Neural cell (in vitro differentiated cells): Measurements from ENCODE around the gene UBE2QL1. TPM values are rescaled to one million over a fixed set of nuclear protein-coding genes. Genes with fewer than 3 reads are reported as not detected.

ENCODE experiments used
- H2AFZ ChIP-seq: fragments of 200-600, 300-800 bp; sonication (generic), shearing (Covaris generic); 2 replicates; pipeline ENCODE4 v1.6.0; 2014; ENCODE audit warnings: low read depth, mild to moderate bottlenecking, antibody characterized with exemption, low read length, moderate library complexity
- H3F3A ChIP-seq: fragments of 200-600 bp; shearing (Covaris generic); 2 replicates; pipeline ENCODE4 v1.6.1; 2016; ENCODE audit warnings: mild to moderate bottlenecking, moderate library complexity, mixed read lengths, antibody characterized with exemption, low read length; ENCODE audit not compliant: insufficient read depth, poor library complexity, severe bottlenecking
- H3K27ac ChIP-seq: fragments of 200-600, 300-800 bp; sonication (generic), shearing (Covaris generic); 2 replicates; pipeline ENCODE4 v1.5.1; 2014; ENCODE audit warnings: mild to moderate bottlenecking, low read length, moderate library complexity
- H3K27me3 ChIP-seq: fragments of 300-800, 200-600 bp; sonication (generic), shearing (Covaris generic); 2 replicates; pipeline ENCODE4 v1.6.0; 2014; ENCODE audit warnings: mild to moderate bottlenecking, low read depth, low read length, moderate library complexity; ENCODE audit not compliant: insufficient read depth
- H3K36me3 ChIP-seq: fragments of 300-800, 200-600 bp; sonication (generic), shearing (Covaris generic); 2 replicates; pipeline ENCODE4 v1.5.1; 2014; ENCODE audit warnings: mild to moderate bottlenecking, antibody characterized with exemption, low read length, moderate library complexity; ENCODE audit not compliant: insufficient read depth
- H3K4me2 ChIP-seq: fragments of 300-800, 200-600 bp; sonication (generic), shearing (Covaris generic); 2 replicates; pipeline ENCODE4 v1.6.0; 2014; ENCODE audit warnings: mild to moderate bottlenecking, low read length
- H3K4me3 ChIP-seq: fragments of 300-800, 200-600 bp; sonication (generic), shearing (Covaris generic); 2 replicates; pipeline ENCODE4 v1.5.1; 2014; ENCODE audit warnings: mild to moderate bottlenecking, low read length, moderate library complexity
- H3K79me2 ChIP-seq: fragments of 200-600 bp; shearing (Covaris generic); replicated peaks from 2 replicates; pipeline ENCODE4 v1.6.0; 2014; ENCODE audit warnings: mild to moderate bottlenecking, low read length, moderate library complexity; ENCODE audit not compliant: insufficient read depth
- H3K9ac ChIP-seq: fragments of 300-800, 200-600 bp; sonication (generic), shearing (Covaris generic); 2 replicates; pipeline ENCODE4 v1.6.1; 2016; ENCODE audit warnings: mild to moderate bottlenecking, low read length, mixed read lengths
- H3K9me2 ChIP-seq: fragments of 200-600 bp; shearing (Covaris generic); 2 replicates; pipeline ENCODE4 v1.6.1; 2016; ENCODE audit warnings: mild to moderate bottlenecking, low read length, mixed read lengths; ENCODE audit not compliant: insufficient read depth
- H3K9me3 ChIP-seq: fragments of 200-600, 300-800 bp; sonication (generic), shearing (Covaris generic); 2 replicates; pipeline ENCODE4 v1.6.1; 2016; ENCODE audit warnings: mild to moderate bottlenecking, mixed run types, low read length, moderate library complexity, mixed read lengths
- H4K20me1 ChIP-seq: fragments of 200-600 bp; shearing (Covaris generic); 2 replicates; pipeline ENCODE4 v1.6.1; 2016; ENCODE audit warnings: mild to moderate bottlenecking, mixed run types; ENCODE audit not compliant: insufficient read depth
- EP300 ChIP-seq: fragments of 450-650 bp; conservative IDR thresholded peaks from 2 replicates; pipeline ENCODE4 v1.6.1; 2014; ENCODE audit warnings: antibody characterized with exemption, mild to moderate bottlenecking, moderate library complexity; ENCODE audit not compliant: poor library complexity, severe bottlenecking
- EZH2 ChIP-seq: fragments of 200-600, 300-800 bp; shearing (Covaris generic), sonication (generic); IDR thresholded peaks from 2 replicates; pipeline ENCODE4 v1.6.1; 2014; ENCODE audit warnings: antibody characterized with exemption, low read length, borderline replicate concordance, mild to moderate bottlenecking; ENCODE audit not compliant: insufficient read depth, poor library complexity, severe bottlenecking
- MXI1 ChIP-seq: fragments of 450-650 bp; conservative IDR thresholded peaks from 2 replicates; pipeline ENCODE4 v1.6.1; 2014; ENCODE audit warnings: antibody characterized with exemption, mild to moderate bottlenecking; ENCODE audit not compliant: poor library complexity, severe bottlenecking
- POLR2AphosphoS5 ChIP-seq: IDR thresholded peaks from 2 replicates; pipeline ENCODE4 v1.6.1; 2012
- RAD21 ChIP-seq: fragments of 450-650 bp; conservative IDR thresholded peaks from 2 replicates; pipeline ENCODE4 v1.6.1; 2014; ENCODE audit warnings: antibody characterized with exemption, mild to moderate bottlenecking, moderate library complexity
- SMC3 ChIP-seq: fragments of 450-650 bp; conservative IDR thresholded peaks from 2 replicates; pipeline ENCODE4 v1.6.1; 2014; ENCODE audit warnings: antibody characterized with exemption, mild to moderate bottlenecking, moderate library complexity; ENCODE audit not compliant: poor library complexity
- TAF1 ChIP-seq: IDR thresholded peaks from 2 replicates; pipeline ENCODE4 v1.6.1; 2012; ENCODE audit warnings: low read depth
- polyA plus RNA-seq: library from polyadenylated mRNA; depleted of rRNA; stranded (reverse); fragments of >200 nt; gene quantifications from 2 replicates; pipeline ENCODE4 v1.2.3, GENCODE V29; 2014
- TF ChIP-seq, protein P1 (sequence below): fragments of 450-650 bp; IDR thresholded peaks from 2 replicates; pipeline ENCODE4 v1.5.1; 2014; ENCODE audit warnings: antibody characterized with exemption, mild to moderate bottlenecking, moderate library complexity; ENCODE audit not compliant: poor library complexity, severe bottlenecking
- TF ChIP-seq, protein P2 (sequence below): IDR thresholded peaks from 2 replicates; pipeline ENCODE4 v1.6.1; 2012; ENCODE audit warnings: borderline replicate concordance

UBE2QL1 gene
- polyA plus RNA-seq, 1 donor from 2014 or later: 13.8 TPM

DNA sequence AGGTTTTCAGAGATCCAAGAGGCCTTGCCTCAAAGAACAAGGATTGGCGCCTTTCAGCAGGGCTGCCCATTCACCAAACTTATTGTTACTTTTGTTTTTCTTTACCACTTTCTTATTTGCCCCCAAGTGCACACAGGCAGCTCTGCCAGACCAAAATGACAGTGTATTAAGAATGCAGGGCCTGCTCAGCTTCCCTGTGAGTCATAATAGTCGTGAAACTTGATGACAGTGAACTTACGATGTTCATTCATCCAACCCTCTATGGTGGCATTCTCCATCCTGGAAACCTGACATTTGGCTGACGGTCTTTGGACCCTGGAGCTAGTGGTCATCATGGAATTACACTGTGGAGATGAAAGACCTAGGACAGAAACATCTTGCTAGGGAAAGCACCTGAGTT, 44.3 kb downstream of the UBE2QL1 start:
- Histone ChIP-seq H3K9me3 (no peaks in the 10 kb centered on the region), H2AFZ (no peak overlapping the region), H3K36me3 (peaks cover 7% of the 10 kb centered on the region), H3F3A (no peaks in the 10 kb centered on the region), H3K9ac (no peak overlapping the region), H4K20me1 (no peaks in the 10 kb centered on the region), H3K27me3 (no peaks in the 10 kb centered on the region), H3K9me2 (no peaks in the 10 kb centered on the region), H3K27ac (no peak overlapping the region), H3K79me2 (no peaks in the 10 kb centered on the region), H3K4me3 (no peak overlapping the region), H3K4me2 (no peak overlapping the region)
- TF ChIP-seq, protein P1, sequence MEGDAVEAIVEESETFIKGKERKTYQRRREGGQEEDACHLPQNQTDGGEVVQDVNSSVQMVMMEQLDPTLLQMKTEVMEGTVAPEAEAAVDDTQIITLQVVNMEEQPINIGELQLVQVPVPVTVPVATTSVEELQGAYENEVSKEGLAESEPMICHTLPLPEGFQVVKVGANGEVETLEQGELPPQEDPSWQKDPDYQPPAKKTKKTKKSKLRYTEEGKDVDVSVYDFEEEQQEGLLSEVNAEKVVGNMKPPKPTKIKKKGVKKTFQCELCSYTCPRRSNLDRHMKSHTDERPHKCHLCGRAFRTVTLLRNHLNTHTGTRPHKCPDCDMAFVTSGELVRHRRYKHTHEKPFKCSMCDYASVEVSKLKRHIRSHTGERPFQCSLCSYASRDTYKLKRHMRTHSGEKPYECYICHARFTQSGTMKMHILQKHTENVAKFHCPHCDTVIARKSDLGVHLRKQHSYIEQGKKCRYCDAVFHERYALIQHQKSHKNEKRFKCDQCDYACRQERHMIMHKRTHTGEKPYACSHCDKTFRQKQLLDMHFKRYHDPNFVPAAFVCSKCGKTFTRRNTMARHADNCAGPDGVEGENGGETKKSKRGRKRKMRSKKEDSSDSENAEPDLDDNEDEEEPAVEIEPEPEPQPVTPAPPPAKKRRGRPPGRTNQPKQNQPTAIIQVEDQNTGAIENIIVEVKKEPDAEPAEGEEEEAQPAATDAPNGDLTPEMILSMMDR: no peak
- TF ChIP-seq, protein P2, sequence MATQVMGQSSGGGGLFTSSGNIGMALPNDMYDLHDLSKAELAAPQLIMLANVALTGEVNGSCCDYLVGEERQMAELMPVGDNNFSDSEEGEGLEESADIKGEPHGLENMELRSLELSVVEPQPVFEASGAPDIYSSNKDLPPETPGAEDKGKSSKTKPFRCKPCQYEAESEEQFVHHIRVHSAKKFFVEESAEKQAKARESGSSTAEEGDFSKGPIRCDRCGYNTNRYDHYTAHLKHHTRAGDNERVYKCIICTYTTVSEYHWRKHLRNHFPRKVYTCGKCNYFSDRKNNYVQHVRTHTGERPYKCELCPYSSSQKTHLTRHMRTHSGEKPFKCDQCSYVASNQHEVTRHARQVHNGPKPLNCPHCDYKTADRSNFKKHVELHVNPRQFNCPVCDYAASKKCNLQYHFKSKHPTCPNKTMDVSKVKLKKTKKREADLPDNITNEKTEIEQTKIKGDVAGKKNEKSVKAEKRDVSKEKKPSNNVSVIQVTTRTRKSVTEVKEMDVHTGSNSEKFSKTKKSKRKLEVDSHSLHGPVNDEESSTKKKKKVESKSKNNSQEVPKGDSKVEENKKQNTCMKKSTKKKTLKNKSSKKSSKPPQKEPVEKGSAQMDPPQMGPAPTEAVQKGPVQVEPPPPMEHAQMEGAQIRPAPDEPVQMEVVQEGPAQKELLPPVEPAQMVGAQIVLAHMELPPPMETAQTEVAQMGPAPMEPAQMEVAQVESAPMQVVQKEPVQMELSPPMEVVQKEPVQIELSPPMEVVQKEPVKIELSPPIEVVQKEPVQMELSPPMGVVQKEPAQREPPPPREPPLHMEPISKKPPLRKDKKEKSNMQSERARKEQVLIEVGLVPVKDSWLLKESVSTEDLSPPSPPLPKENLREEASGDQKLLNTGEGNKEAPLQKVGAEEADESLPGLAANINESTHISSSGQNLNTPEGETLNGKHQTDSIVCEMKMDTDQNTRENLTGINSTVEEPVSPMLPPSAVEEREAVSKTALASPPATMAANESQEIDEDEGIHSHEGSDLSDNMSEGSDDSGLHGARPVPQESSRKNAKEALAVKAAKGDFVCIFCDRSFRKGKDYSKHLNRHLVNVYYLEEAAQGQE: no peak
- no peak for TF ChIP-seq MXI1
- TF ChIP-seq TAF1: no peak
- no peak for TF ChIP-seq EP300
- TF ChIP-seq RAD21: no peak
- TF ChIP-seq SMC3: no peak
- TF ChIP-seq EZH2: no peak
- TF ChIP-seq POLR2AphosphoS5: no peak

DNA sequence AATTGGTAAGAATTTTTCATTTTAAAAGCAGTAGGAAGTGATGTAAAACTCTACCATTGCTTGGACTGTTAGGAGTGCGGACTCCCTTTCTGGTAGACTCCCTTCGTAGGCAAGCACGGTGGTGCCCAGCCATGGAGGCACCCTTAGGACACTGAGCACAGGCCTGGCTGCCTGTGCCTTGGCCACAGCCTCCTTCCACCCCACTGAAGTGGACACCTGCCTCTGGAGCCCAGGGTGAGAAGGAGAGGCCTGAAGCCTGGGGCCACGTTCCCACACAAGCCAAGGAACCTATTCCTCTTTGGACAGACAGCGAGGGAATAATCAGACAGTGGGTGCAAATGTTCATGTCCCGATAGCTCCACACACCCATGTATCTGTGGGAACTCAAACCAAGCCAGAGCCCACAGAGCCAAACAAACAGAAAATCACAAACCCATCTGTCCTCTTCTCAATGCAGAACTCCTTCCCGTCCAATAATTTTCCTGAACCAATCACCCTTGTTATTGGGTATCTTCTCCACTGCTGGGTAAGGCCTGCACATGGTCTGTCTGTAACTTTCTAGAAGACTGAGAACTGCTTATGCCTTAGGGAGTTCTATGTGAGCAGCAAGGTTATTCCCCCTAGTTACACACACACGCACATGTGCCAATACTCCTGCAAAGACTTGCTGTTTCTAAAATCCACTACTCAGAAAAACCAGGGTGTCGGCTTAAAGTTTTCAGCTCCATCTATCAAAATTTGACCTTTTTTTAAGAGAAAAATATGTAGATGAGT, 45.2 kb downstream of the UBE2QL1 start:
- no peaks in the 10 kb centered on the region for H4K20me1 ChIP-seq
- H3F3A ChIP-seq: no peaks in the 10 kb centered on the region

More for the DNA sequence above, 45.2 kb downstream of the UBE2QL1 start:
- Histone ChIP-seq H3K9me3 (no peaks in the 10 kb centered on the region), H3K9ac (no peak overlapping the region), H3K27me3 (no peaks in the 10 kb centered on the region), H3K9me2 (no peaks in the 10 kb centered on the region), H2AFZ (no peak overlapping the region), H3K27ac (no peak overlapping the region), H3K4me3 (no peak overlapping the region), H3K79me2 (no peaks in the 10 kb centered on the region), H3K36me3 (peaks cover 7% of the 10 kb centered on the region), H3K4me2 (no peak overlapping the region)
- TF ChIP-seq POLR2AphosphoS5 (no peak), SMC3 (no peak), EP300 (no peak)
- TF ChIP-seq, protein P1: no peak
